ENCODE data around the gene PSMD14. TPM values are rescaled to one million over a fixed set of nuclear protein-coding genes. Genes with fewer than 3 reads are reported as not detected.
A peak's percentile ranks its signal among the peaks of the same experiment; 100 is the strongest.
"Not testable (repeated sequence)": the region's sequence is repeated elsewhere in the genome, so short reads cannot be mapped to it uniquely, and the experiment has no call there.

Gene PSMD14
- total RNA-seq, 2 experiments from 2014 or later = 68.3 to 72.2 TPM

GRCh38 chr2:161340930-161341413 is 32.7 kb downstream of the PSMD14 start:
- H3K9me3 Mint-ChIP-seq (ENCODE audit: insufficient read depth); H3K27ac Mint-ChIP-seq; H3K4me3 Mint-ChIP-seq; CTCF ChIA-PET; H3K4me1 Mint-ChIP-seq (ENCODE audit: low read depth); POLR2A ChIA-PET; H3K27me3 Mint-ChIP-seq (ENCODE audit: low read depth); DNase-seq: not testable (repeated sequence)
- peak; percentile 49 for ATAC-seq
- peaks cover 36% of the 10 kb centered on the region for H3K36me3 Mint-ChIP-seq (ENCODE audit: low read depth)

DNA sequence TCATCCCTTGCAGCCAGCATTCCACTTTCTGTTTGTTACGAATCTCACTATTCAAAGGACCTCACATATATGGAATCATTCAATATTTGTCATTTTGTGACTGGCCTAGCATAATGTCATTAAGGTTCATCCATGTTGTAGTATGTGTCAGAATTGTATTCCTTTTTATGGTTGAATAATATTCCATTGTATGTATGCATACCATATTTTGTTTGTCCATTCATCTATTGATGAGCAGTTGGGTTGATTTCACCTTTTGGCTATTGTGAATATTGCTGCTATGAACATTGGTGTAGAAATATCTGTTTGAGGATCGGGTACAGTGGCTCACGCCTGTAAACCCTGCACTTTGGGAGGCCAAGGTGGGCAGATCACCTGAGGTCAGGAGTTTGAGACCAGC is 35.0 kb downstream of the PSMD14 start:
- POLR2A ChIA-PET = no interaction called here
- H3K36me3 Mint-ChIP-seq (ENCODE audit: low read depth) = peaks cover 47% of the 10 kb centered on the region

DNA sequence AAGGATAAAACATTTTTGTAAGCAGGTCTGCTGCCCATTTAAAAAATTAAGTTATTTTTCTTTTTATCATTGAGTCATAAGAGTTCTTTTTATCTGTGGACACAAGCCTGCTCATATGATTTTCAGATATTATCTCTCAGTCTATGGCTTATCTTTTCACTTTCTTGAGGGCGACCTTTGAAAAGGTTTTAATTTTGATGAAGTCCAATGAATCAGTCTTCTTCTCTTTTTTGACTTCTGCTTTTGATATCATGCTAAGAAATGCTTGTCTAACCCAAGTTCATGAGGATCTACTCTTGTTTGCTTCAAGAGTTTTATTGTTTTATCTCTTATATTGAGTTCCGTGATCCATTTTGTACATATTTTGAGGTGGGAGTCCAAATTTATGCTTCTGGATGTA is 36.5 kb downstream of the PSMD14 start:
- no peaks in the 10 kb centered on the region for H3K27me3 Mint-ChIP-seq (ENCODE audit: low read depth)
- ChIA-PET POLR2A (no interaction called here), CTCF (no interaction called here)
- H3K4me3 Mint-ChIP-seq = no peak overlapping the region
- peaks cover 4% of the 10 kb centered on the region for H3K9me3 Mint-ChIP-seq (ENCODE audit: insufficient read depth)
- H3K4me1 Mint-ChIP-seq (ENCODE audit: low read depth) = no peaks in the 10 kb centered on the region
- H3K36me3 Mint-ChIP-seq (ENCODE audit: low read depth) = peaks cover 43% of the 10 kb centered on the region
- ATAC-seq (no peak), DNase-seq (no peak)
- no peak overlapping the region for H3K27ac Mint-ChIP-seq

More for the DNA sequence above, 35.0 kb downstream of the PSMD14 start:
- Mint-ChIP-seq H3K4me3 (no peak overlapping the region), H3K9me3 (ENCODE audit: insufficient read depth) (peaks cover 4% of the 10 kb centered on the region), H3K27me3 (ENCODE audit: low read depth) (no peaks in the 10 kb centered on the region), H3K27ac (no peak overlapping the region), H3K4me1 (ENCODE audit: low read depth) (no peaks in the 10 kb centered on the region)
- CTCF ChIA-PET = no interaction called here
- no peak for ATAC-seq
- DNase-seq = no peak

DNA sequence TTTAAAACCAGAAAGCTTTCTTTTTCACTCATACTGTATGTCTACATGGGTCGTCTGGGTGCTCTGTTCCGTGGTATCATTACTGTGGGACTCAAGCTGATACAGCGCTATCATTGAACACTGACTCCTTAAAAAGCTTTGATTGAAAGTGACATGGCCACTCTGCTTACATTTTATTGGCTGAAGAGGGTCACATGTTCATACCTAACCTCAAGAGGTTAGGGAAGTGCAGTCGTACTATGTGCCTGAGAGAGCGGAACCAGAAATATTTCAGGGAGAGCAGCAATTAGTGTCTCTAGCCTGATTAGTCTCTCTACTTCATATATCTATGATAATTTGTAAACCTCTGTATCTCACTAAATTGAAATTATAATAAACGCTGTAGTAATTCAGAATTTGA is 43.5 kb downstream of the PSMD14 start:
- ATAC-seq (no peak), DNase-seq (no peak)
- Mint-ChIP-seq H3K27ac (no peak overlapping the region), H3K4me3 (no peak overlapping the region), H3K27me3 (ENCODE audit: low read depth) (no peaks in the 10 kb centered on the region), H3K4me1 (ENCODE audit: low read depth) (no peaks in the 10 kb centered on the region), H3K36me3 (ENCODE audit: low read depth) (peaks cover 10% of the 10 kb centered on the region), H3K9me3 (ENCODE audit: insufficient read depth) (no peaks in the 10 kb centered on the region)
- POLR2A ChIA-PET = no interaction called here
- CTCF ChIA-PET = no interaction called here

DNA sequence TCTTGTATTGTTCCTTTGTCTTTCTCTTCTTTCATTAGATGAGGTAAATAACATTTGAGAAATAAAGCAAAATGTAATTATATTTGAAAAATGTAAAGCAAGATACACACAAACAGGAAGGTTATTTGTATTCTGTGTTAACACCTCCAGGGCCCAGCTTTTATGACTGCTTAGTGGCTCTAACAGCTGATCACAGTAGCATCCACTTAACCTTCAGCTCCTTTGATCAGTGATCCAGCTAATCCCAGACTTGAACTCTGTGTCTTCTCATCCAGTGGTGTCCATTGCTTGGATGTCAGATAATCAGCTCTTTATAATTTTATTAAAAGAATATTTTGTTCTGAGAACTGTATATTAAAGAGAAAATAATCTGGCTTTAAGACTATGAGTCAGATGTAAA is 44.5 kb downstream of the PSMD14 start:
- H3K4me3 Mint-ChIP-seq = no peak overlapping the region
- POLR2A ChIA-PET = no interaction called here
- H3K36me3 Mint-ChIP-seq (ENCODE audit: low read depth) = peaks cover 7% of the 10 kb centered on the region
- H3K4me1 Mint-ChIP-seq (ENCODE audit: low read depth) = no peaks in the 10 kb centered on the region
- DNase-seq (no peak), ATAC-seq (no peak)
- CTCF ChIA-PET = interaction anchor here (1.1 kb wide), 1 partner anchor 102 kb away, joined by 3 read pairs; no protein-coding TSS in a partner anchor
- no peaks in the 10 kb centered on the region for H3K27me3 Mint-ChIP-seq (ENCODE audit: low read depth)
- no peaks in the 10 kb centered on the region for H3K9me3 Mint-ChIP-seq (ENCODE audit: insufficient read depth)
- H3K27ac Mint-ChIP-seq = no peak overlapping the region

DNA sequence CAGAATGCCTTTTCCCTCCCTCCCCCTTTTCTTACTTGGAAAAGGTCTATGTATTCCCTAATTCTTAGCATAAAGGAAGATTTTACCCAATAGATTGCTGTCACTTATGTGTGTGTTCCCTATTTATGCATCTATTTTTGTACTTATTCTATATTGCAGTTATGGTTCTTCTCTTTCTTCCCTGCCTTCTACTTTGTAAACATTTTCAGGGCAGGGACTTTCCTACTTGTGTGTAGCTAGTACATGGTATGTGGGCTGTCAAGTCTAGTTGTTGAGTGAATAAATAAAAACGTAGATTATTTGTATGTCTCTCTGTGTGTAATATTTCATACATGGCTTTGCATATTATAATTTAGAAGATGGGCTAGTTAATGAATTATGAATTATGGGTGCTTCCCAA is 45.3 kb downstream of the PSMD14 start:
- ATAC-seq (no peak), DNase-seq (no peak)
- Mint-ChIP-seq H3K4me1 (ENCODE audit: low read depth) (no peaks in the 10 kb centered on the region), H3K27me3 (ENCODE audit: low read depth) (no peaks in the 10 kb centered on the region), H3K36me3 (ENCODE audit: low read depth) (peaks cover 12% of the 10 kb centered on the region), H3K27ac (no peak overlapping the region), H3K4me3 (no peak overlapping the region), H3K9me3 (ENCODE audit: insufficient read depth) (no peaks in the 10 kb centered on the region)
- POLR2A ChIA-PET = no interaction called here
- CTCF ChIA-PET = interaction anchor here (0.7 kb wide), 1 partner anchor 16 kb away, joined by 3 read pairs; no protein-coding TSS in a partner anchor

DNA sequence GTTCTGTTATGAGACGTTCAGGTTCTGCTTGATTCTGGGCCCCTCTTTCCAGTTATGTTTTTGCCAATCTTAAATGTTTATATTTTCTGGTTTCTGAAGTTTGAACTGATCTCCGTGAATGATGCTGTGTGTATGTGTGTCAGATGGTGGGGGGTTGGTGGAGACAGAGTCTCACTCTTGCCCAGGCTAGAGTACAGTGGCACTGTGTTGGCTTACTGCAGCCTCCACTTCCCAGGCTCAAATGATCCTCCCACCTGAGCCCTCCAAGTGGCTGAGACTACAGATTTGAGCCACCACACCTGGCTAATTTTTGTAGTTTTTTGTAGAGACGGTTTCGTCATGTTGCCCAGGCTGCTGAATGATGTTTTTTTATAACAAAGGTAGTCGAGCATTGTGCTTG is 45.9 kb downstream of the PSMD14 start:
- Mint-ChIP-seq H3K27me3 (ENCODE audit: low read depth) (no peaks in the 10 kb centered on the region), H3K36me3 (ENCODE audit: low read depth) (peaks cover 12% of the 10 kb centered on the region), H3K9me3 (ENCODE audit: insufficient read depth) (no peaks in the 10 kb centered on the region), H3K27ac (no peak overlapping the region), H3K4me3 (no peak overlapping the region), H3K4me1 (ENCODE audit: low read depth) (no peaks in the 10 kb centered on the region)
- DNase-seq (no peak), ATAC-seq (no peak)
- ChIA-PET POLR2A (no interaction called here), CTCF (interaction anchor here (0.7 kb wide), 1 partner anchor 15 kb away, joined by 3 read pairs; no protein-coding TSS in a partner anchor)

DNA sequence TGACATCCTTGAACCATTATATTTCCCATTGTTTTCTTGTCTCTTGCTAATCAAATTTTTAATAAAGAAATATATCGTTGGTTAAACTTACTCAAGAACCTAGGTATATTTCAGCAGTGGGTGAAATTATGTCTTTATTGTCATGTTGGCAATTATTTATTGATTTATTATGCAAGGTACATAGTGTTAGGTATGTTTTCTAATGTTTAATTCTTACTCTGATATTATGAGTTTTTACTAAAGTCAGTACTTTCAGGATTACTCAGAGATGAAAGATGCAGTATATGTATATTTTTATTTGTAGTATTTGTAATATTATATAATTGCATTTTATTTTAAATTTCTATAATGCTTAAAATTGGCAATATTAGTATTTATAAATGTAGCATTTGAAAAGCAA is 46.9 kb downstream of the PSMD14 start:
- DNase-seq (no peak), ATAC-seq (no peak)
- H3K4me1 Mint-ChIP-seq (ENCODE audit: low read depth) = no peaks in the 10 kb centered on the region
- H3K36me3 Mint-ChIP-seq (ENCODE audit: low read depth) = peaks cover 11% of the 10 kb centered on the region
- no peak overlapping the region for H3K4me3 Mint-ChIP-seq
- ChIA-PET POLR2A (no interaction called here), CTCF (no interaction called here)
- no peaks in the 10 kb centered on the region for H3K9me3 Mint-ChIP-seq (ENCODE audit: insufficient read depth)
- H3K27ac Mint-ChIP-seq = no peak overlapping the region
- no peaks in the 10 kb centered on the region for H3K27me3 Mint-ChIP-seq (ENCODE audit: low read depth)

DNA sequence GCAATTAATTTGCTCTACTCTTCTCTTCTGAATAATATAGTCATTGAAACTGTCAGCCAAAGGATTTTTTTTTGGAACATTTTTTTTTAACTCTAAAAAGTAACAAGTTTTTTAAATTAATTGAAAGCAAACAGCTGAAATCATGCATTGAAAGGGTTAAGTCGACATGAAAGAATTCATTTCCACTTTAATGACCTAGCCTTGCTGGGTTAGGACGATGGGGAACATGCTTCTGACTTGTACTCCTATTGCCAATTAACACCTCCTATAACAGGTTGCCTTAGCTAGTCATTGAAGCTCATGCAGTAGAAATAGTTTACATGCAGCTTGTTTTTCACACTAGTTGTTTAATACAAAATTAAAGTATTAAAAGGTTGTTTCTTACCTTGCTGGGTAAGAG is 47.8 kb downstream of the PSMD14 start:
- no peak overlapping the region for H3K4me3 Mint-ChIP-seq
- ChIA-PET CTCF (no interaction called here), POLR2A (no interaction called here)
- H3K27me3 Mint-ChIP-seq (ENCODE audit: low read depth) = no peaks in the 10 kb centered on the region
- peaks cover 14% of the 10 kb centered on the region for H3K36me3 Mint-ChIP-seq (ENCODE audit: low read depth)
- no peaks in the 10 kb centered on the region for H3K9me3 Mint-ChIP-seq (ENCODE audit: insufficient read depth)
- no peak overlapping the region for H3K27ac Mint-ChIP-seq
- DNase-seq (no peak), ATAC-seq (no peak)
- H3K4me1 Mint-ChIP-seq (ENCODE audit: low read depth) = no peaks in the 10 kb centered on the region

GRCh38 chr2:161357097-161357496 is 48.9 kb downstream of the PSMD14 start:
- POLR2A ChIA-PET = no interaction called here
- H3K27ac Mint-ChIP-seq = no peak overlapping the region
- no peak overlapping the region for H3K4me3 Mint-ChIP-seq
- DNase-seq = no peak
- ATAC-seq = no peak
- peaks cover 16% of the 10 kb centered on the region for H3K36me3 Mint-ChIP-seq (ENCODE audit: low read depth)
- CTCF ChIA-PET = no interaction called here
- no peaks in the 10 kb centered on the region for H3K4me1 Mint-ChIP-seq (ENCODE audit: low read depth)
- no peaks in the 10 kb centered on the region for H3K27me3 Mint-ChIP-seq (ENCODE audit: low read depth)
- peaks cover under 1% of the 10 kb centered on the region for H3K9me3 Mint-ChIP-seq (ENCODE audit: insufficient read depth)

DNA sequence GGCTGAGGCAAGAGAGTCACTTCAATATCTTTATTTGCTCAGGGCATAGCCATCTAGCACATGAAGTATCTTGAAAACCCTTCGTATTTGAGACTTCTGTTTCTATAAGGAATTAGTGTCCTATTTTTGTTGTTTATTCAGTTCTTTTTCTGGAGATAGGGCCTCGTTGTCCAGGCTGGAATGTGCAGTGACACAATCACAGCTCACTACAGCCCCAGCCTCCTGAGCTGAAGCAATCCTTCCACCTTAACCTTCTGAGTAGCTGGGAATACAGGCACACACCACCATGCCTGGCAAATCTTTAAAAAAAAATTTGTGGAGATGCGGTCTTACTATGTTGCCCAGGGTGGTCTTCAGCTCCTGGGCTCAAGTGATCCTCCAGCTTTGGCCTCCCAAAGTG is 50.6 kb downstream of the PSMD14 start:
- no peak overlapping the region for H3K27ac Mint-ChIP-seq
- H3K27me3 Mint-ChIP-seq (ENCODE audit: low read depth) = no peaks in the 10 kb centered on the region
- peaks cover 31% of the 10 kb centered on the region for H3K36me3 Mint-ChIP-seq (ENCODE audit: low read depth)
- POLR2A ChIA-PET = no interaction called here
- no peaks in the 10 kb centered on the region for H3K4me1 Mint-ChIP-seq (ENCODE audit: low read depth)
- no peak for DNase-seq
- CTCF ChIA-PET = interaction anchor here (1.0 kb wide), 1 partner anchor 36 kb away, joined by 3 read pairs; no protein-coding TSS in a partner anchor
- peaks cover 10% of the 10 kb centered on the region for H3K9me3 Mint-ChIP-seq (ENCODE audit: insufficient read depth)
- no peak for ATAC-seq
- H3K4me3 Mint-ChIP-seq = no peak overlapping the region

- CTCF ChIA-PET = not testable (repeated sequence)
Measured at GRCh38 chr2:161360095-161360654, 52.0 kb downstream of the PSMD14 start.

DNA sequence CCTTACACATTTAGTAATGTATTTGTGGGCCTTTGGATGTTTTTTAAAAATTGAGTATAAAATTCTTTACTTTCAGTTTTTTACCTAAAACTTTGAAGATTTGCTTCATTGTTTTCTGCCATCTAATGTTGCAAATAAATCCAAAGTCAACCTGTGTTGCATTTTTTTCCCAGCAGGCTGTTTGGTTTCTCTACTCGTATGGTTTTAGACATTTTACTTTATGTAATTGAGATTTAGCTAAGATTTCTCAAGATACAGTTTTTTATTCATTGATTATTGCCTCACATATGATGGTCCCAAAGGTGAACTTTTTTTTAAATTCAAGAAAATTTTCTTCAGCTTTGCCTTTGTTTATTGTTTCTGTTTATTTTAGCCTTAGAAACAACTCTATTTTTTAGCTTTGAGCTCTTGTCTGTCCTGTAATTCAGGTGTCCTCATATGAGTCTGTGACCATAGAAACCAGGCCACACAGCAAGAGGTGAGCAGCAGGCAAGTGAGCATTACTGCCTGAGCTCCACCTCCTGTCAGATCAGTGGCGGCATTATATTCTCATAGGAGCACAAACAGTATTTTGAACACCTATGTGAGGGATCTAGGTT is 54.4 kb downstream of the PSMD14 start:
- H3K36me3 Mint-ChIP-seq (ENCODE audit: low read depth) = peaks cover 39% of the 10 kb centered on the region
- CTCF ChIA-PET = no interaction called here
- ATAC-seq (no peak), DNase-seq (no peak)
- no peak overlapping the region for H3K4me3 Mint-ChIP-seq
- H3K27ac Mint-ChIP-seq = no peak overlapping the region
- POLR2A ChIA-PET = no interaction called here
- peaks cover 10% of the 10 kb centered on the region for H3K9me3 Mint-ChIP-seq (ENCODE audit: insufficient read depth)
- no peaks in the 10 kb centered on the region for H3K27me3 Mint-ChIP-seq (ENCODE audit: low read depth)
- H3K4me1 Mint-ChIP-seq (ENCODE audit: low read depth) = no peaks in the 10 kb centered on the region

More at GRCh38 chr2:161360095-161360654, 52.0 kb downstream of the PSMD14 start:
- ATAC-seq; H3K27ac Mint-ChIP-seq; POLR2A ChIA-PET; H3K27me3 Mint-ChIP-seq (ENCODE audit: low read depth); DNase-seq; H3K9me3 Mint-ChIP-seq (ENCODE audit: insufficient read depth); H3K4me3 Mint-ChIP-seq; H3K4me1 Mint-ChIP-seq (ENCODE audit: low read depth): not testable (repeated sequence)
- H3K36me3 Mint-ChIP-seq (ENCODE audit: low read depth) = peaks cover 37% of the 10 kb centered on the region

Measured in activated CD8-positive, alpha-beta T cell treated with anti-CD3 and anti-CD28 coated beads, Interleukin-2, amount 10 ng/mL, durations not matched to agents 7 days and 5 days (primary cell).